H1 (cell line): Measurements from ENCODE around the gene ZNF618. TPM values are rescaled to one million over a fixed set of nuclear protein-coding genes. Genes with fewer than 3 reads are reported as not detected.

Experiments
- CBX8 ChIP-seq: fragments of 300-800, 300-1000 bp; sonication (generic); IDR thresholded peaks from 2 replicates; pipeline ENCODE4 v1.7.1; 2016; ENCODE audit warnings: low read depth, low read length, borderline replicate concordance
- E2F6 ChIP-seq: IDR thresholded peaks from 2 replicates; pipeline ENCODE4 v1.6.1; 2012; ENCODE audit warnings: inconsistent platforms
- EGR1 ChIP-seq: IDR thresholded peaks from 2 replicates; pipeline ENCODE4 v1.6.1; 2011; ENCODE audit warnings: low read depth, low read length, borderline replicate concordance
- NANOG ChIP-seq: IDR thresholded peaks from 2 replicates; pipeline ENCODE4 v1.6.1; 2011; ENCODE audit warnings: low read length, low read depth, mild to moderate bottlenecking, inconsistent platforms; ENCODE audit not compliant: insufficient read depth, poor library complexity, severe bottlenecking
- RAD21 ChIP-seq, 2 experiments: IDR thresholded peaks in 1 of 2; conservative IDR thresholded peaks in 1 of 2; 2 replicates each; pipeline ENCODE4 v1.6.1; 2011; ENCODE audit warnings: low read depth in 2 of 2, low read length in 2 of 2, improper control_type of control experiment in 1 of 2, inconsistent platforms in 1 of 2, mild to moderate bottlenecking in 1 of 2, moderate library complexity in 1 of 2
- RFX5 ChIP-seq: IDR thresholded peaks from 2 replicates; pipeline ENCODE4 v1.6.1; 2011; ENCODE audit warnings: low read depth, low read length, improper control_type of control experiment, borderline replicate concordance
- RNF2 ChIP-seq: fragments of 200-900, 300-1000 bp; sonication (generic); IDR thresholded peaks from 2 replicates; pipeline ENCODE4 v1.7.1; 2016; ENCODE audit warnings: borderline replicate concordance, low read depth, mild to moderate bottlenecking, antibody characterized with exemption, low read length; ENCODE audit not compliant: poor library complexity, severe bottlenecking; ENCODE audit errors: missing control alignments
- TAF1 ChIP-seq: IDR thresholded peaks from 2 replicates; pipeline ENCODE4 v1.6.1; 2011; ENCODE audit warnings: mild to moderate bottlenecking, low read depth, low read length
- polyA plus RNA-seq, 7 experiments: library from polyadenylated mRNA; depleted of rRNA in 3 of 7; stranded (reverse) in 5 of 7; unstranded in 2 of 7; fragments of >200 nt in 5 of 7; fragments of 200-250 nt in 2 of 7; gene quantifications; 1 replicate in 5 of 7; 2 replicates in 1 of 7; 4 replicates in 1 of 7; pipeline versions ENCODE4 v1.2.1 to v1.2.3, GENCODE V29; 2011 to 2013; ENCODE audit warnings: missing spikeins in 2 of 7, mixed read lengths in 2 of 7
- total RNA-seq: library from RNA; stranded (reverse); fragmentation: NEBNext Ultra II Directional; extraction: Animal tissue kit (Norgen Biotek cat#: 25700); gene quantifications from 2 replicates; pipeline ENCODE4 v1.2.1, GENCODE V29; 2021

ZNF618 gene
- total and polyA plus RNA-seq, 2 of the 8 experiments (the other 6 are each of a cell fraction or from before 2014, with no cell fraction given) = 9.6 to 28.5 TPM

GRCh38 chr9:113992276-113992951 lies 116.3 kb downstream of the ZNF618 start (continued):
- no peak for TF ChIP-seq E2F6
- TF ChIP-seq EGR1 = no peak
- no peak for TF ChIP-seq CBX8
- TF ChIP-seq RNF2 = no peak
- no peak for TF ChIP-seq RFX5
- no peak for TF ChIP-seq NANOG
- no peak for TF ChIP-seq RAD21 (IDR thresholded peaks at IDR 0.05 in 1 of 2, conservative IDR thresholded peaks at IDR 0.05 in 1 of 2; ENCODE audit: low read depth in 2 of 2, low read length in 2 of 2)
- no peak for TF ChIP-seq TAF1
- TF ChIP-seq, all 59 proteins: peak for 0
